ENCODE data around the gene GDPD1. TPM values are rescaled to one million over a fixed set of nuclear protein-coding genes. Genes with fewer than 3 reads are reported as not detected.

The GDPD1 gene
- total and polyA plus RNA-seq, 2 donors (not counting 1 experiment from before 2014, with no cell fraction given), result 0.95 to 2.7 TPM

- Histone ChIP-seq H3K36me3 (replicated peaks in 1 of 2; ENCODE audit: control extremely low read depth in 1 of 2, control insufficient read depth in 1 of 2, extremely low read depth in 1 of 2, insufficient read depth in 2 of 2, low read length in 1 of 2) (no peaks in the 10 kb centered on the region), H3K4me1 (ENCODE audit: control insufficient read depth in 2 of 2, insufficient read depth in 2 of 2, low read length in 2 of 2) (peaks cover 6 to 23% of the 10 kb centered on the region in 2 donors), H3K4me3 (ENCODE audit: control extremely low read depth in 1 of 5, extremely low read depth in 1 of 5, insufficient read depth in 1 of 5, low read depth in 2 of 5, low read length in 4 of 5) (no peak overlapping the region), H4K20me1 (ENCODE audit: control insufficient read depth, insufficient read depth, low read length, poor library complexity, severe bottlenecking) (no peaks in the 10 kb centered on the region), H3K9ac (ENCODE audit: low read length) (no peak overlapping the region), H3K9me3 (ENCODE audit: control extremely low read depth in 1 of 3, control insufficient read depth in 2 of 3, insufficient read depth in 1 of 3, low read length in 2 of 3) (no peaks in the 10 kb centered on the region), H3K27ac (ENCODE audit: low read length in 2 of 2) (no peak overlapping the region), H2AFZ (ENCODE audit: insufficient read depth, low read depth, low read length, poor library complexity, severe bottlenecking) (no peak overlapping the region), H3K79me2 (ENCODE audit: control insufficient read depth, insufficient read depth, low read length) (peaks cover 3% of the 10 kb centered on the region), H3K4me2 (replicated peaks; ENCODE audit: low read depth, low read length, poor library complexity, severe bottlenecking) (no peak overlapping the region), H3K27me3 (replicated peaks in 1 of 4; ENCODE audit: control extremely low read depth in 1 of 4, control insufficient read depth in 3 of 4, insufficient read depth in 4 of 4, low read length in 3 of 4) (no peaks in the 10 kb centered on the region)
- CTCF ChIA-PET, result interaction anchor here (0.9 kb wide), 1 partner anchor 23 kb away, joined by 4 read pairs; no protein-coding TSS in a partner anchor
- H3K4me3 Mint-ChIP-seq, result no peak overlapping the region
- H3K27me3 Mint-ChIP-seq, result no peaks in the 10 kb centered on the region
- no peak for DNase-seq
- no peak overlapping the region for H3K27ac Mint-ChIP-seq
- H3K9me3 Mint-ChIP-seq (ENCODE audit: insufficient read depth), result no peaks in the 10 kb centered on the region
- ATAC-seq (ENCODE audit: low read depth), result no peak
- intact Hi-C loops (cut with micrococcal nuclease), result no loop called here
- POLR2A ChIA-PET, result interaction anchor here (0.6 kb wide), 1 partner anchor 673 kb away, joined by 4 read pairs; no protein-coding TSS in a partner anchor
- no peak for TF ChIP-seq EZH2 (IDR thresholded peaks at IDR 0.05; ENCODE audit: borderline replicate concordance, insufficient read depth, low read depth, low read length, poor library complexity, severe bottlenecking)
- no peak for TF ChIP-seq CTCF (IDR thresholded peaks at IDR 0.05)
- H3K4me1 Mint-ChIP-seq, result peaks cover 23% of the 10 kb centered on the region
Measured at GRCh38 chr17:59185997-59186396, 34.3 kb upstream of the GDPD1 start.

- H3K36me3 ChIP-seq (replicated peaks in 1 of 2; ENCODE audit: control extremely low read depth in 1 of 2, control insufficient read depth in 1 of 2, extremely low read depth in 1 of 2, insufficient read depth in 2 of 2, low read length in 1 of 2), result no peaks in the 10 kb centered on the region
- H2AFZ ChIP-seq (ENCODE audit: insufficient read depth, low read depth, low read length, poor library complexity, severe bottlenecking), result no peak overlapping the region
- no peak for ATAC-seq (ENCODE audit: low read depth)
- H3K9me3 ChIP-seq (ENCODE audit: control extremely low read depth in 1 of 3, control insufficient read depth in 2 of 3, insufficient read depth in 1 of 3, low read length in 2 of 3), result no peaks in the 10 kb centered on the region
- H3K9me3 Mint-ChIP-seq (ENCODE audit: insufficient read depth), result no peaks in the 10 kb centered on the region
- no peak overlapping the region for H3K27ac ChIP-seq (ENCODE audit: low read length in 2 of 2)
- intact Hi-C loops (cut with micrococcal nuclease), result no loop called here
- no peak for TF ChIP-seq EZH2 (IDR thresholded peaks at IDR 0.05; ENCODE audit: borderline replicate concordance, insufficient read depth, low read depth, low read length, poor library complexity, severe bottlenecking)
- TF ChIP-seq CTCF (IDR thresholded peaks at IDR 0.05), result no peak
- H3K4me1 Mint-ChIP-seq, result peaks cover 23% of the 10 kb centered on the region
- CTCF ChIA-PET, result no interaction called here
- no peak overlapping the region for H3K4me3 ChIP-seq (ENCODE audit: control extremely low read depth in 1 of 5, extremely low read depth in 1 of 5, insufficient read depth in 1 of 5, low read depth in 2 of 5, low read length in 4 of 5)
- H3K79me2 ChIP-seq (ENCODE audit: control insufficient read depth, insufficient read depth, low read length), result peaks cover 3% of the 10 kb centered on the region
- no peak overlapping the region for H3K4me2 ChIP-seq (replicated peaks; ENCODE audit: low read depth, low read length, poor library complexity, severe bottlenecking)
- no peaks in the 10 kb centered on the region for H3K27me3 ChIP-seq (replicated peaks in 1 of 4; ENCODE audit: control extremely low read depth in 1 of 4, control insufficient read depth in 3 of 4, insufficient read depth in 4 of 4, low read length in 3 of 4)
- WGBS (ENCODE audit: insufficient coverage), result 100% methylated on average over 1 of the region's 3 CpGs
- POLR2A ChIA-PET, result interaction anchor here (0.6 kb wide), 1 partner anchor 674 kb away, joined by 4 read pairs; no protein-coding TSS in a partner anchor
- no peak for DNase-seq
- H3K4me1 ChIP-seq (ENCODE audit: control insufficient read depth in 2 of 2, insufficient read depth in 2 of 2, low read length in 2 of 2), result peaks cover 6 to 23% of the 10 kb centered on the region in 2 donors
- H3K27me3 Mint-ChIP-seq, result no peaks in the 10 kb centered on the region
- H3K27ac Mint-ChIP-seq, result no peak overlapping the region
- no peaks in the 10 kb centered on the region for H4K20me1 ChIP-seq (ENCODE audit: control insufficient read depth, insufficient read depth, low read length, poor library complexity, severe bottlenecking)
- no peak overlapping the region for H3K4me3 Mint-ChIP-seq
- no peak overlapping the region for H3K9ac ChIP-seq (ENCODE audit: low read length)
Measured at GRCh38 chr17:59186850-59187249, 33.5 kb upstream of the GDPD1 start.

Data from B cell (primary cell).